ELF-1 (cell line): ENCODE results near the gene CACNA1D.
"Not testable (repeated sequence)": the region's sequence is repeated elsewhere in the genome, so short reads cannot be mapped to it uniquely, and the experiment has no call there.

Experiments used
- DNase-seq: peaks from one replicate; pipeline ENCODE4 v3.0.0-alpha.2; 2016; ENCODE audit warnings: low read depth, low spot score

CACNA1D gene

DNA sequence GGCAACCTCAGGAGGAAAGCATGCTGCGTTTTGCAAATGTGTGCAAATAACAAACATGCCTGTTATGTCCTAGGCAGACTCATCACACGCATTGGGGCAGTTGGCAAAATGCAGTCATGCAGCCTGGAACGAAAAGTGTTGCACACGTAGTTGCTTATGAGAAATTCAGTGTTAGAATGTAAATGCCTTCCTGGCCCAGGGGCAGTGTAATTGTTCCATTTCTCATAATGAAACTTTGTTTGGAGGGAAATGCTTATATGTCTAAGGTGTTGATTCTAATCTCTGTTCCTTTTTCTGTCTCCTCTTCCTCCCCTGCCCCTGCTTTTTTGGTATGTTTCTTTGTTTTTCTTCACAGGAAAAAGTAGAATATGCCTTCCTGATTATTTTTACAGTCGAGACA lies 156.0 kb downstream of the CACNA1D start:
- DNase-seq: no peak

DNA sequence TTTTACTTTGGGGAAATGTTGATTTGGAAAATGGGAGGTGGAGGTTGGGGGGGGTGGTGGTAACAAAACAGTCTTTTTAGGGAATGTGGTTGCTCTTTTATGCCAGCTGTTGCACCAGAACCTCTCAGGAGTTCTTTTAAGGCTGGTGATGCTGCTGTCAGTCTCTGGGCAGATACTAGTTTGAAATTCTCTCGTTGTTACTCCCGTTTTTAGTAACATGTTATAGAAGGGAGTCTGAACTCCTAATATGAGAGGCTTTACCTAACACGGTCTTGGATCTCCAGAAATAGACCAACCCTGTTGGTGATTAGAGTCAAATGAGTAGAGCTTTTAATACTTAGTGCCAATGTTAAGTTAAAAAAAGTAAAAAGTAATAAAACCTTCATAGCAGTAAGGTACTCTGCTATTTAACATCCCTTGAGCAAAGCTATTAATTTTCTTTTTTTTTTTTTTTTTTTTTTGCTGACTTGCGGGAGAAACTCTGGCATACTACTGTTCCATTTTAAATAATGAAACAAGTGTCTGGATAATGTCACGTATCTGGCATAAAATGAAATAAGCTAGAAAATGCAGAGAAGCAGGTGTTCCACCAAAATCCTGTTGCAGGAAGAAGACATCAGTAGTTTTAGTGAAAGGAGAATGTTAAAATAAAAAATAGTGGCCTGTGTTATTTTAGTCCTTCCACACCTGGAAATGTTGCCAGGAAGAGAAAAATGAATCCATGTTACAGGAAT lies 156.7 kb downstream of the CACNA1D start:
- no peak for DNase-seq

DNA sequence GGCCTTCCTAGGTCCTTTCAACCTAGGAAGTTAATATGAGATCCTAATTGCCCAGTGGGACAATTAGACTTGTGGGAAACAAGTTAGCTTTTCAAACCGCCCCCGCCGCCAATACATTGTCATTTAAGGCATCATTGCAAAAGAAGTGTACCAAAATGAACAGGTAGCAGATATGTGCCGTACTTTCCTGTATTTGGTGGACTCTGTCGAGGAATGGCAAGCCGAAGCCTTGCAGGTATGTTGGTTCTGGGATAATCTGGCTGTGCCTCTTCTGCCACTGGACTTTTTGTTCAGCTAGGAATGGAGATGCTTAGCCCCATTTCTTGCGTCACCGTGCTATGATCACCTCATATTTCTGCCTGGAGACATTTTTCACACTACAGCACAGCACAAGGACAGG lies 157.5 kb downstream of the CACNA1D start:
- no peak for DNase-seq

DNA sequence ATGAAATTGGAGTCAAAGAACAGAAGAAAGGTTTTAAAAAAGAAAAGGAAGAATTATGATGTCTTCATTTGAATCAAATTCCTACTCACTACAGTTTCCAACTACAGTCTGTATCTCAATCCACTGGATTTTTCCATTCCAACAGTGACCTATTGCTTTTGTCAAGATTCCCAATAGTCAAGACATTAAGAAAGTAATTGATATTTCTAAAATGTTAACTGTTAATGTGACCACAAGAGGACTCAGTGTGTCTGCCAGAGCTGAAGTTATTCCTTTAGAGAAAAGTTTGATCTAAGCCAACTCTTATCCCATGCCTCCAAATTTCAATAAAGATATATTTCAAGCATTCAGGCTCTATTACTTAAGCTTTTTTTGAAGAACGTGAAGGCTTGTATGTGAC lies 163.2 kb downstream of the CACNA1D start:
- DNase-seq: no peak

DNA sequence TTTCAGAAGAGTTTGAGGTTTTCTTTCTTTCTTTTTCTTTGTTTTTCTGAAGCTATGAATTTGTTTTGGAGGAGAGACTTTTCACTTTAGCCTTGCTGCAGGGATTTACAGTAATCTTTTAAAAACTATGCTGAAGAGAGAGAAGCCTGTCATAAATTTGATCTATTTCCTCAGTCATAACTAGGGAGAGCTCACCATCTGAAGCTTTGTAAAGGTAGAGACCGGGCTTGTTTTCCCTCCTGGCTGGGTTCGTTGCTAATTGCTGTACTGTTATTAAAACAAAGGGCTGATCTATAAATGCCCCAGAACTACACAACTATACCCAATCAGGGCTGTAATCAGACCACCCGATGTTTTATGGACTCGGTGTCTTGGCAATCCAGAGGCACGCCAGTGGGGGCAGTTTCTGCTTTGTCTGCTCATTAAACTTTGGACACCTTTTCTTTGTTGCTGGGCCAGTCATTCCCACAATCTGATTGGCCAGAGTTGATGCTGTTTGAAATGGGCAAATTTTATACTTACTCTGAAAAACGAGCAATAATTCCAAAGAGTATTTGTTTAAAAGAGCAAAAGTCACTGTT lies 164.3 kb downstream of the CACNA1D start:
- no peak for DNase-seq

DNA sequence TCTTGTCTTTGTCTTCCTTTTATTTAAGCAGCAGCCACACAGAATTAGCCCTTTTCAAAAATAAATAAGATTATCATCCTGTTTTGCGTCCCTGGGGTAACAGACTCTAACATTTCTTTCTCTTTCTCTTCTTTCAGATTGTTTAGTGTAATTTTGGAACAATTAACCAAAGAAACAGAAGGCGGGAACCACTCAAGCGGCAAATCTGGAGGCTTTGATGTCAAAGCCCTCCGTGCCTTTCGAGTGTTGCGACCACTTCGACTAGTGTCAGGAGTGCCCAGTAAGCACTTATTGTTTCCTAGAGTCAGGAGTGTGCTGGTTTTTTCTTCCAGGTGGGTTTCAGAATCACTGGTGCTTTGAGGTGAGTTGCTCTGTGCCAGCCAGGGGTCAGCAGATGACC lies 165.6 kb downstream of the CACNA1D start:
- no peak for DNase-seq

DNA sequence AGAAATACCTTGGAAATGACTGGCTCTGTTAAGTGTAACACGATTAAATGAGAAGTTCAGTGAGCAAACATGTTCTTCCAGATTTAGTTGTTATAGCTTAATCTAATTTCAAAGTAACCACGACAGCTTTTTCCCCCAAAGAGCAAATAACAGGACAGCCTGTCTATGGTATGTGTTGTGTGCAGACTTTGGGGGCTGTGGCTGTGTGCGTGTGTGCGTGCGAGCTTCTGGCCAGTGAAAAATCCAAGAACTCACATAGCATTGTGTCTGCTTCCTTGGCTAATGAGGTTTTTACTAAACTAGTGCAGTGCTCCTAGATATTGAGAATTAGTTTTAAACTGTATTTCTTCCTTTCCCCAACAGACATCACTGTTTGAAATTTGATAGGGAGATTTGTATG lies 167.1 kb downstream of the CACNA1D start:
- DNase-seq: no peak

DNA sequence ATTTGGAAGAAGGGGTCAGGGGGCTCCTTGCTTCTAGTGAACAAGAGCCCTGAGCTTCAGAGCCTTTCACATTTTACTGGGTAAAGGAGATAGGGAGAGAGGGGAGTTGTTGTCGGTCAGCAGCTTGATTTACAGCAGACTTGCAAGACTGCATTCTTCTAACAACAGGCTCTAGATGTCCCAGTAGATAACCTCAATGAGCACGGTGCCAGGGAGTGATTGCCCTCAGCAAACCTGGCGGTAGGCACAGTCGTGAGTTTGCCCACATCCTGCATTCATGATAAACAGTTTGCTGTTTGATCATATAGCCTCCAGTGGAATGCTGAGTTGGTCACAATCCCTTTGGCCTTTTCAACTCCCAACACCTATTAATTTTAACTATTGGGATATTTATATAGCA lies 170.4 kb downstream of the CACNA1D start:
- not testable (repeated sequence) for DNase-seq

DNA sequence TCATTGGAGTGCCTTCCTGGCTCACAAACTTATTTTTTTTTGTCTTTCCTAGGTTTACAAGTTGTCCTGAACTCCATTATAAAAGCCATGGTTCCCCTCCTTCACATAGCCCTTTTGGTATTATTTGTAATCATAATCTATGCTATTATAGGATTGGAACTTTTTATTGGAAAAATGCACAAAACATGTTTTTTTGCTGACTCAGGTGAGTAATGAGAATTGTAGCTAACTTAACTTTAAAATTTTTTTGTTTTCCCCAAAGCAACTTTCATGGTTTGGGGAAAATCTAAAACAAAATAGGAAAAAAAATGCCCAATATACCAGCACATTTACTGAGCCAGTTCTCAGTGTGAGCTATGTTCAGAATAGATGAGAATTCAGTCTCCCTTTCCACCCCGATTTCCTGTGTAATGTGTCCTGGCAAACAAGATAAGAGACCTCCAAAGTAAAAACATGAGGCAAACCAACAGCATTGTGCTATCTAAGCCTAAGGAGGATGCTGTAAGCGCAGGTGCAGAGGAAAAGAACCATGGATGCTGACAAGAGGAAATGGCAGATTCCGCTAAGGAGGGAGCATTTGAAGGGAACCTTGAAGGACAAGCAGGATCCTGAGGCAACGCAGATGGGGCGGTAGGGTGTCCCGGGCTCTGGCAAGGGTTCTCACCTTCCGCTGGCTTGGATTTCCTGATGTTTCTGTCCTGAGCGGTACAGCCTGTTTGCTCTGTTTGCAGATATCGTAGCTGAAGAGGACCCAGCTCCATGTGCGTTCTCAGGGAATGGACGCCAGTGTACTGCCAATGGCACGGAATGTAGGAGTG lies 171.4 kb downstream of the CACNA1D start:
- DNase-seq: no peak

DNA sequence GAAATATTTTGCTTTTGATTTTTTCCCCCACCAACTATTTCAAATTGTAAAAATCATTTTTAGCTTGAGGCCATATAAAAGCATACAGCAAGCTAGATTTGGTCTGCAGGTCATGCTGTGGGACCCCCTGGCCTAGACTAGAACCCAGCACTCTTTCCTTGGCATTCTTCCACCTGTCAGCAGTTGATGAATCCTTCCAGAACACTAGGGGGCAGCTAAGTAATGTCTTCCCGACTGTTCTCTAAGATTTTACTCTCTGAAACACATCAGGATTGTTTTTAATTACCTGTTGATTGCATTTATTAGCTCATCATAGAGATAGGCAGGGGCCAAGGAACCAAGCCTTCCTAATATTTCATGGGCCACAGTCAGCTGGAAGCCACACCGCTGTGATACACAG lies 174.5 kb downstream of the CACNA1D start:
- DNase-seq: no peak

DNA sequence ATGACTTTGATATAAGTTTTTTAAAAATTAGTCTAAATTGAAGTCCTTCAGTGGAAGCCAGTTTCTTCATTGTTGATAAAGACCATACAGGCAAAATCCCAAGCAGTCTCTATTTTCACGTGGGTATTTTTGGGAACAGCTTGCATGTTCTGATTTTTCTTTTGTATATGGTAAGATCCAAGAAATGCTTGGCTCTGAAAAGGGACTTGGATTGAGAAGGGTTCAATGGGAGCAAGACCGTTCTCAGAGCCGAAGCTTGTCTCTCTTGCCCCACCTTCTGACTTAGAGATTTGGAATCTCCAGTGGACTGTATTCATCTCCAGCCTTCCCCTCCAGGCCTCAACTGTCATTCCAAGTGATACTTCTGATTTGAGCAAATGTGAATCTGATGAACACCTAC lies 176.3 kb downstream of the CACNA1D start:
- no peak for DNase-seq

DNA sequence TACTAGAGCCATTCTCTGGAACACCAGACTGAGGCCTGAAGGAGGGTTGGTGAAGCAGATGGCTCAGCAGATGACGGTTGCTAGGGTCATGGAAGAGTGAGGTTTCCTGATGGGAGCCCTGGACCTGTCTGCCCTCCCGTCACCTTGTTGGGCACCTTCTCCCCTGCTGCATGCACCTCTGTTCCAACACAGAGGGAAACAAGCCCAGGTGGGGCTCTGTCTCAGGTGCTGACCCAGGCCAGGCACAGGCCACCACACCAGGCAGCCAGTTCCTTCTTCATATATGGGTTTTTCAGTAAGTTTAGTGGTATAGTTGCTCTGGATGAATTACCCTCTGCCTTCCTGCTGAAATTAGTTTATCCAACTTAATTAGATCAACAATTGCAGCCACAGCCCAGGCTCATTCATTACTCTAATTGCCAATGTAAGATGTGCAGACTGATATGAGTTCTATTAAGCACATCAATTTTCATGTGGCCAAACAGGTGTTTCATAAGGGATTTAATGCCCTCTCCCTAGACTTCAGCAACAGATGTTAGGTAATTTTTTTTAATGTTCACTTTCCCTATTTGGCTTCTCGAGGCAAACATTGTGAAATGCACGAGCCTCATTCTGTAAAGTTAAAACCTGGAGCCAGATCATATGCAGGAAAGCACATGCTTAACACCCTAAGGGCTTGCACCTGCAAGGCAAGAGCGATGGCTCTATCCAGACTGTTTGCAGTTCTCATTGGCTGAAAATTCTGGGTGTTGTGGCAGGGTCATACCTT lies 177.0 kb downstream of the CACNA1D start:
- DNase-seq: no peak

DNA sequence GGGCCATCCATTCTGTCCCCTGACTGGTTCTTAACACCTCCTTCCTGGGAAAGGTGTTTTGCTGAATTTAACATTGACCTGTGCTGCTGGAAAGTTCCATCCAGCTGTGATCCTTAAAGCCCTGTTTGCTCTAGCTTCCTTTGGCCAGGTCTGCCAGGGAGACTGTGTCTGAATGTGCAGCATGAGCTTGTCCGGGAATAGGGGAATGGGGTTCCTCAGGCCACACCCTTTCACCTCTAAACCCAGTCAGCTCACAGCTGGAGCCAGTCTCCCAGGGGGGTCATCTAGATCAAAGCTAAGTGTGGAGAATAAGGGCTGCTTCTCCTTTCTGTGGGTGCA lies 177.5 kb downstream of the CACNA1D start:
- DNase-seq: no peak

DNA sequence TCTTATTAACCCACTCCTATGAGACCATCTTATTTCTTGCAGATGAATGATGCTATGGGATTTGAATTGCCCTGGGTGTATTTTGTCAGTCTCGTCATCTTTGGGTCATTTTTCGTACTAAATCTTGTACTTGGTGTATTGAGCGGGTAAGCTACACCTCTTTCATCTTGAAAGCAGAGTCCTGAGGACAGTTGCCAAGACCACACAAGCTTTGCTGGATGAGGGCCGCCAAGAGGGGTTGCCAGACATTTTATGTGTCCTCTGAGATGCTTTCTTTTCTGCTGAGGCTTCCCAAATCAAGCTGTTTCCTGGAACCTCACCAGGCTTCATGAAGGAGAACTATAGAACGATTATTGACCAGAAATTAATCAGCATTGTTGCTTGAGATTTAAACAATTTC lies 178.6 kb downstream of the CACNA1D start:
- no peak for DNase-seq

DNA sequence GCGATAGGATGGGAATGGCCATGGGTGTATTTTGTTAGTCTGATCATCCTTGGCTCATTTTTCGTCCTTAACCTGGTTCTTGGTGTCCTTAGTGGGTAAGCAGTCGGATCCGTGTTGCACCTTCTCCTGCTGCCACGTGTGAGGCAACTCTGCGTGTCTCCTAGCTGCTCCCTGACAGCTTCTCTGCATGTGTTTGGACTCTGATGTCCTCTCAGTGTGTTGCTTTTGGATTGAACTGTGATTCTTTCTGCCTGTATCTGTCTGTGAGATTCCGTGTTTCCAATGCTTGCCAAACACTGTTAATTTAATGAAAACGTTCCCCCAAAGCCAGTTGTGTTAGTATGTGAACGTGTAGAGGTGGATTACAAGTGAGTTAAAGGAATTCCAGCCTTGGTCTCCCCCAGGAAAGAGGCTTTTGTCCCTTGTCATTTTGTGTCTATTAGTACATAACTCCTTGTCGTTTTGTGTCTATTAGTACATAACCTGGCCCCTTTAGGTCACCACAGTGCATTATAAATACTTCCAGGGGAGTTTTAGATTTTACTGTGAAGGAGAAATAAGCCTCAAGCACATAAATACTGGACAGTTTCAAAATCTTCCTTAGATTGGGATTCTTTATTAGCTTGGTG lies 179.4 kb downstream of the CACNA1D start:
- DNase-seq: no peak

DNA sequence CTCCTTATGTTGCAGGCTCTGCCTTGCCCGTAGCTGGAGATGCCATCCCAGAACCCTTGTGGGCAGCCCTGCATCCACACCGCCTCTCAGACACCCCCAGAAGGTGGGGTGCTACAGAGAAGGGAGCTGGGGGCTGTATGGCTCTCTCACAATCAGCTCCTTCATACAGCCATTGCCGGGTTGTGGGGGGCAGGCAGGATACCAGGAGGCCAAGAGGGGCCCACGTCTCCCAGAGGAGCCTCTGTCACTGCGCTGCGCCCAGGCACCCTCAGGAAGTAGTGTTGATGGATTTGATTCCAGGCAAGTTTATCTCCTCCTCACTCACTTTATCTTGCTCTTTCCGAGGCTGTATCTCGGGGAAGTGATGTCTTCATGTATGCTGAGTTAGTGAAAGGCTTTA lies 180.2 kb downstream of the CACNA1D start:
- no peak for DNase-seq

DNA sequence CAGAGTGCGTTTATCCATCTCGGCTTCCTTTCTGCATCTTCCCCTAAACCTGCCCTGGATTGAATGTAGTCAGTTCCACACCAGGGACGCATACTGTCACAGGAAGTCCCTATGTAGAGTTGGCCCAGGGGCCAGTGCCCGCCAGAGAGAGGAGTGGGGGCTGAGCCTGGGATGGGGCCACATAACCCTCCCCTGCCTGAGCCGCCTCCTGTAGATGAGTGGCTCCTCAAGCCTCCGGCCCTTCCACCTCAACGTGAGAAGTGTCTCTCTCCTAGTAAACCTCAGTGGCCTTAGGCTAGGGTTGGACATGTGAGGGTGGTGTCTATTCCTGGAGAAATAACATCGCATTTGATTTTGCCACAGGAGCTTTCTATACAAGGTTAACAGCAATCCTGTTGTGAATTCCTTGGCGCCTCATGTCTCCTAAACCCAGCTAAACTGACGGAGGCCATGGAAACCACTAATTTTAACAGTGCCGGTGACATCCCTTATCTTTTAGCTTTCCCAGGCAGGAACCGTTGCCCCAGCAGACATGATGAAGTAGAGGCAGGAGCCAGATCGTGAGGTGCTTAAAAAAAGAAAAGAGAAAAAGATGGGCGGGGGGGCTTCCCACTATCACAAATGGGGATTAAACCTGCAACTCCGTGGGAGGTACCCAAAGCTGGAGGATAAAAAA lies 180.7 kb downstream of the CACNA1D start:
- no peak for DNase-seq

DNA sequence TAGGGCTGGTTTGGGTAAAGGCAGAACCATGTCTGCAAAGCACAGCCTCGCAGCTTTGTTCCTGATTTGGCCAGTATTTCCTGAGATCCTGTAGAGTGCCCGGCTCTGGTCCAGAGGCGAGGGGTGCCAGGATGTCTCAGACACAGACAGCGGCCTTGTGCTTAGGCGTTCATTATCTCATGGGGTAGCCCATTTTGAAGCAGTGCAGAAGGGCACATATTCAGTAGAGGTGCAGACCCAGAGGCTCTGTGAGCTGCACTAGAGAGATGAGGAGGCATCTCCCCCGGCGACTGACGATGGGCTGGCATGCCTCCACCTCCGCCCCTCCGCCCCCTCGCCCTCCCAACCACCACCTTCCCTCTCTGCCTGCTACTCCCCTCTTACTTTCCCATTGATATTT lies 181.5 kb downstream of the CACNA1D start:
- DNase-seq: no peak

DNA sequence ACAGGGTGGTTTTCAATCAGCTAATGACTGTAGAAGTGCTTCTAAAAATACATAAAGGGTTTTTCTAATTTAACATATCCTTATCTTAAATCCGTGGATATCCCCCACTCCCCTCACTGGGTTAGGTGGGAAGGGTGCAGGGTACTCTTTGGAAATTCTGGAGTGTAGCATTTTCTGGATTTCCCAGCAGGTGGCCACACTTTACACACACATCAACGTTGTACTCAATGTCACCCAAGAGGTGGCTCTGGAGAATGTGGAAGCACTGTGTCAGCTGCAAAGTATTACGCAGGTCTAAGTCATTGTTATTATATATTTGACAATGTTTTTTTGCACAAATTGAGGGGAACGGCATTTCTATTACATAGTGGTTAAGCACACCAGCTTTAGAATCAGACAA lies 183.0 kb downstream of the CACNA1D start:
- no peak for DNase-seq

DNA sequence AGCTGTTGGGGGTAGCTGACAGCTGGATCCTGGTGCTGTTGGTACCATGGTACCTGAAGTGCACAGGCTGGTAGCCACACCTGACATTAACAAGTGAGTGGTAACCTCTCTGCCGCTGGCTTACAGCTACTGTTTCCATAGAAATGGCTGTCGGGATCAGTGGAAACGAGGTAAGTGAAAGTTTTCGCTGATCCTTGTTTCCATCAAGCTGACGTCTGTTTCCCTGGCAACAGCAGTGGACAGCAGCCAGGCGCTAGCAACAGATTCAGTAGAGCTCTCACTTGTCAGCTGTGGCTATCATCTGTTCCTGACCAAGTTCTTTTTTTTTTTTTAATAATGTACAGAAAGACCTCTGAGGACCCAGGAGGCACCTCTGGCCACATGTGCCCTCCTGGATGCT lies 185.6 kb downstream of the CACNA1D start:
- DNase-seq: peak; percentile 37

DNA sequence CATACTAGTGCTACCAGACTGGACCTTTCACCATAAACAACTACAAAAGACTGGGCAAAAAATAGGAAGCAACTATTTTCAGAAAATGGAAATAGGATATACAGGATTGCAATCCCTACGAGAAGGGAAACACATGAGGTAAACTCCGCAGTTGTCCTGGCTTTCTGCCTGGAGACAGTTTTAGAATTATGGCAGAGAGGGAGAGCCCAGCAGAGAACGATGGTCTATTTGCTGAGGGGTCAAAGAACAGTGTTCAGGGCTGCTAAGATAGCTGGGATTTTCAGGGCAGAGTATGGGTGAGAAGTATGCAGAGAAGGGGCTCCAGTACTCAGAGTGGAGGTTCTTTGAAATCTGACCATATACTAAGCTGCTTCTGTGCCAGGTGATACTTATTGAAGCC lies 188.4 kb downstream of the CACNA1D start:
- no peak for DNase-seq
